Thoracic aorta (tissue), 2 donors: Measurements from ENCODE around the gene MPDZ. TPM values are rescaled to one million over a fixed set of nuclear protein-coding genes. Genes with fewer than 3 reads are reported as not detected.
A peak's percentile ranks its signal among the peaks of the same experiment; 100 is the strongest.

Source experiments
- ATAC-seq: fragments of 150-250 bp; one replicate; pipeline ENCODE4 v1.8.0; 2017; ENCODE audit warnings: low read depth; ENCODE audit not compliant: insufficient number of reproducible peaks, low FRiP score
- DNase-seq: peaks from one replicate; pipeline ENCODE4 v3.0.0-alpha.2; 2020; ENCODE audit warnings: low spot score
- H3K27ac ChIP-seq, 2 donors: fragments of 200-600 bp; sonication (generic); 1 replicate in 1 of 2; 2 replicates in 1 of 2; pipeline ENCODE4 v1.5.1; 2016; ENCODE audit warnings: mild to moderate bottlenecking in 2 of 2, moderate library complexity in 2 of 2
- H3K27me3 ChIP-seq: fragments of 200-600 bp; sonication (generic); replicated peaks from 2 replicates; pipeline ENCODE4 v1.6.0; 2016; ENCODE audit warnings: mild to moderate bottlenecking; ENCODE audit not compliant: insufficient read depth
- H3K36me3 ChIP-seq: fragments of 200-600 bp; sonication (generic); one replicate; pipeline ENCODE4 v1.5.1; 2016
- H3K4me1 ChIP-seq, 2 donors: fragments of 200-600 bp; sonication (generic); 1 replicate in 1 of 2; 2 replicates in 1 of 2; pipeline versions ENCODE4 v1.5.1 to v1.6.0; 2016; ENCODE audit warnings: low read depth in 2 of 2, mild to moderate bottlenecking in 1 of 2; ENCODE audit not compliant: control insufficient read depth in 1 of 2
- H3K4me3 ChIP-seq: fragments of 200-600 bp; sonication (generic); 2 replicates; pipeline ENCODE4 v1.5.1; 2016; ENCODE audit warnings: mild to moderate bottlenecking
- H3K9me3 ChIP-seq: fragments of 200-600 bp; sonication (generic); 2 replicates; pipeline ENCODE4 v1.5.1; 2016
- CTCF ChIP-seq: fragments of 200-600 bp; sonication (generic); IDR thresholded peaks from one replicate; pipeline ENCODE4 v1.5.1; 2019; ENCODE audit warnings: antibody characterized with exemption
- total RNA-seq, 2 donors: library from RNA; depleted of rRNA; stranded (reverse); fragments of >200 nt; gene quantifications; one replicate each; pipeline versions ENCODE4 v1.1.0 to v1.2.3, GENCODE V29; 2016

MPDZ gene
- total RNA-seq, 2 donors from 2014 or later, result 61.2 to 81.2 TPM

- ATAC-seq, result no peak
These were observed 4.5 kb upstream of the MPDZ start for GRCh38 chr9:13284011-13284410.

GRCh38 chr9:13282998-13283397 is 3.5 kb upstream of the MPDZ start:
- Histone ChIP-seq H3K4me1 (peaks cover 0 to 4% of the 10 kb centered on the region in 2 donors), H3K27ac (no peak overlapping the region), H3K36me3 (no peaks in the 10 kb centered on the region), H3K9me3 (no peaks in the 10 kb centered on the region), H3K4me3 (no peak overlapping the region), H3K27me3 (no peaks in the 10 kb centered on the region)
- DNase-seq (no peak), ATAC-seq (no peak)
- no peak for TF ChIP-seq CTCF

More at GRCh38 chr9:13284011-13284410, 4.5 kb upstream of the MPDZ start:
- TF ChIP-seq CTCF, result no peak
- Histone ChIP-seq H3K9me3 (no peaks in the 10 kb centered on the region), H3K27me3 (no peaks in the 10 kb centered on the region), H3K4me1 (peaks cover 0 to 4% of the 10 kb centered on the region in 2 donors), H3K36me3 (no peaks in the 10 kb centered on the region), H3K27ac (no peak overlapping the region), H3K4me3 (no peak overlapping the region)
- no peak for DNase-seq

- DNase-seq, result no peak
- H3K27ac ChIP-seq, result no peak overlapping the region
- no peak for ATAC-seq
- H3K4me3 ChIP-seq, result no peak overlapping the region
- H3K27me3 ChIP-seq, result no peaks in the 10 kb centered on the region
- H3K9me3 ChIP-seq, result no peaks in the 10 kb centered on the region
- no peak for TF ChIP-seq CTCF
- H3K4me1 ChIP-seq, result peaks cover 7 to 18% of the 10 kb centered on the region in 2 donors
- no peaks in the 10 kb centered on the region for H3K36me3 ChIP-seq
These were observed 2.0 kb upstream of the MPDZ start for GRCh38 chr9:13281356-13282016.

GRCh38 chr9:13278368-13279246 is 885 bp downstream of the MPDZ start:
- peak; percentile 18 for TF ChIP-seq CTCF
- DNase-seq (peak; percentile 5), ATAC-seq (peak; percentile 26)
- no peaks in the 10 kb centered on the region for H3K27me3 ChIP-seq
- H3K36me3 ChIP-seq, result no peaks in the 10 kb centered on the region
- peak overlapping the region; percentile 86 for H3K4me3 ChIP-seq
- H3K27ac ChIP-seq, result peak overlapping the region; percentile 91 to 92
- H3K9me3 ChIP-seq, result no peaks in the 10 kb centered on the region
- peaks cover 20 to 39% of the 10 kb centered on the region in 2 donors for H3K4me1 ChIP-seq

GRCh38 chr9:13278023-13278367 is 1.5 kb downstream of the MPDZ start:
- H3K4me3 ChIP-seq, result peak overlapping the region; percentile 86
- DNase-seq (no peak), ATAC-seq (no peak)
- no peaks in the 10 kb centered on the region for H3K9me3 ChIP-seq
- H3K27me3 ChIP-seq, result no peaks in the 10 kb centered on the region
- H3K36me3 ChIP-seq, result no peaks in the 10 kb centered on the region
- peaks cover 20 to 39% of the 10 kb centered on the region in 2 donors for H3K4me1 ChIP-seq
- peak overlapping the region; percentile 91 to 92 for H3K27ac ChIP-seq
- TF ChIP-seq CTCF, result no peak
